ENCODE measurements around the gene KCNQ1. TPM values are rescaled to one million over a fixed set of nuclear protein-coding genes. Genes with fewer than 3 reads are reported as not detected.

KCNQ1 gene
- total RNA-seq, 4 donors from 2014 or later, result 2.6 to 12.7 (median 4.9) TPM

GRCh38 chr11:2443881-2444820, 657 bp upstream of the KCNQ1 start, which contains the start of gene TRPM5:
TSS of gene TRPM5 (minus strand) at chr11:2444514. CDS start at chr11:2423036, 21,478 bp downstream.
- 0 to 20% methylated on average over 1 to 3 of the region's 64 CpGs for WGBS, 2 donors (ENCODE audit: low coverage in 1 of 2)
- TF ChIP-seq POLR2AphosphoS5 (IDR thresholded peaks at IDR 0.05) (no peak), EP300 (IDR thresholded peaks at IDR 0.05) (no peak), CTCF (IDR thresholded peaks at IDR 0.05) (no peak), POLR2A (IDR thresholded peaks at IDR 0.05) (no peak)
- Histone ChIP-seq H3K4me1 (peaks cover 0 to 34% (median 0%) of the 10 kb centered on the region in 3 donors), H3K4me3 (peak within 1 kb of the TSS in 1 of 2 donors; percentile 42), H3K27ac (no peak within 1 kb of the TSS), H3K9me3 (peaks cover 0 to 10% (median 0%) of the 10 kb centered on the region in 3 donors), H3K27me3 (peaks cover 94% of the 10 kb centered on the region), H3K36me3 (no peaks in the 10 kb centered on the region)
- ATAC-seq, result no peak

- Histone ChIP-seq H3K4me3 (peak overlapping the region in 1 of 2 donors; percentile 42), H3K27me3 (peaks cover 96% of the 10 kb centered on the region), H3K9me3 (peaks cover 0 to 10% (median 0%) of the 10 kb centered on the region in 3 donors), H3K27ac (no peak overlapping the region), H3K4me1 (peaks cover 0 to 34% (median 0%) of the 10 kb centered on the region in 3 donors), H3K36me3 (no peaks in the 10 kb centered on the region)
- TF ChIP-seq POLR2AphosphoS5 (IDR thresholded peaks at IDR 0.05), result no peak
- no peak for TF ChIP-seq EP300 (IDR thresholded peaks at IDR 0.05)
- no peak for TF ChIP-seq CTCF (IDR thresholded peaks at IDR 0.05)
- 40% methylated on average over 2 of the region's 23 CpGs; no CpG with 5 or more reads in 1 of the 2 donors for WGBS, 2 donors (ENCODE audit: low coverage in 1 of 2)
- no peak for ATAC-seq
Measured at GRCh38 chr11:2445746-2446551, 1.1 kb downstream of the KCNQ1 start.

- Histone ChIP-seq H3K36me3 (no peaks in the 10 kb centered on the region), H3K4me1 (peaks cover 0 to 34% (median 0%) of the 10 kb centered on the region in 3 donors), H3K4me3 (no peak overlapping the region), H3K27ac (no peak overlapping the region), H3K27me3 (peaks cover 95% of the 10 kb centered on the region), H3K9me3 (peaks cover 0 to 10% (median 0%) of the 10 kb centered on the region in 3 donors)
- no peak for TF ChIP-seq POLR2A (IDR thresholded peaks at IDR 0.05)
- no peak for TF ChIP-seq POLR2AphosphoS5 (IDR thresholded peaks at IDR 0.05)
- TF ChIP-seq CTCF (IDR thresholded peaks at IDR 0.05), result no peak
- TF ChIP-seq EP300 (IDR thresholded peaks at IDR 0.05), result no peak
- ATAC-seq, result no peak
- 53 to 86% methylated on average over 4 to 9 of the region's 15 CpGs for WGBS, 2 donors (ENCODE audit: low coverage in 1 of 2)
Measured at GRCh38 chr11:2446590-2447252, 1.9 kb downstream of the KCNQ1 start.

DNA sequence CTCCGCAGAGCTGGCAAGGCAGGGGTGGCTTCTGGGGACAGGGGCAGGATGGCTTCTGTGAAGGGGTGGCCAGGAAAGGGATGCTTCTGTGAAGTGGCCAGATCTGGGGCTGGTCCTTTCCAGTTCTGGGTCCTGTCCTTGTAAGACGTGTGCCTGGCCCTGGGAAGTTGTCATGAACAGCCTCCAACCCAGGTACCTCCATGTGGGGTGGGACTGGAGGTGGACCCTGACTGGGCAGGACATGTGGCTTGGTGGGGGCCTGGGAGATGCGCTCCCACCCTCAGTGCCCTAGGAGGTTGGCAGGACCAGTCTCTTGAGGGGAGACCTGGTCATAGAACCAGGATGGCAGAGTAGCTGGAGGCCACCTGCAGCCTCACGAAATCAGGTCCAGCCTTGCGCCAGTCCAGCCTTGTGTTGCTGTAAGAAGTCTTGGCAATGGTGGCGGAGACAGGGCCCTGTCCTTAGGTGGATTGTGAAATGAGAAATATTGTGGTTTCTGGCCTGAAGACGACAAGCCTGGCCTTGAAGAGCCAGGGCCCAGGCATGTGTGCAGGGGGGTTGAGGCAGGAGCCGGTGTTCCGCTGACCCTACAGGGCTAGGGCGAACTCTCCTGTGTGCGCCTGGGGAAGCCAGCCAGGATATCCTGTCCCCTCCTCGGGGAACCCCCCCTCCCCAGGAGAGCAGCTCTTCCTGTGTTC, 2.6 kb downstream of the KCNQ1 start:
- Histone ChIP-seq H3K4me3 (no peak overlapping the region), H3K4me1 (peaks cover 0 to 34% (median 0%) of the 10 kb centered on the region in 3 donors), H3K36me3 (no peaks in the 10 kb centered on the region), H3K27me3 (peaks cover 98% of the 10 kb centered on the region), H3K9me3 (peaks cover 0 to 10% (median 0%) of the 10 kb centered on the region in 3 donors), H3K27ac (no peak overlapping the region)
- ATAC-seq, result no peak
- WGBS, 2 donors (ENCODE audit: low coverage in 1 of 2), result 100% methylated on average over 1 of the region's 12 CpGs; no CpG with 5 or more reads in 1 of the 2 donors
- no peak for TF ChIP-seq POLR2AphosphoS5 (IDR thresholded peaks at IDR 0.05)
- no peak for TF ChIP-seq EP300 (IDR thresholded peaks at IDR 0.05)
- no peak for TF ChIP-seq CTCF (IDR thresholded peaks at IDR 0.05)
- no peak for TF ChIP-seq POLR2A (IDR thresholded peaks at IDR 0.05)

Measured in gastroesophageal sphincter (tissue), 4 donors.